ENCODE results near the gene HGD.
"Not testable (repeated sequence)": the region's sequence is repeated elsewhere in the genome, so short reads cannot be mapped to it uniquely, and the experiment has no call there.

GRCh38 chr3:120616745-120617144 is 65.3 kb downstream of the HGD start:
- not testable (repeated sequence) for TF ChIP-seq POLR2A (IDR thresholded peaks at IDR 0.05)
- TF ChIP-seq, protein P1, sequence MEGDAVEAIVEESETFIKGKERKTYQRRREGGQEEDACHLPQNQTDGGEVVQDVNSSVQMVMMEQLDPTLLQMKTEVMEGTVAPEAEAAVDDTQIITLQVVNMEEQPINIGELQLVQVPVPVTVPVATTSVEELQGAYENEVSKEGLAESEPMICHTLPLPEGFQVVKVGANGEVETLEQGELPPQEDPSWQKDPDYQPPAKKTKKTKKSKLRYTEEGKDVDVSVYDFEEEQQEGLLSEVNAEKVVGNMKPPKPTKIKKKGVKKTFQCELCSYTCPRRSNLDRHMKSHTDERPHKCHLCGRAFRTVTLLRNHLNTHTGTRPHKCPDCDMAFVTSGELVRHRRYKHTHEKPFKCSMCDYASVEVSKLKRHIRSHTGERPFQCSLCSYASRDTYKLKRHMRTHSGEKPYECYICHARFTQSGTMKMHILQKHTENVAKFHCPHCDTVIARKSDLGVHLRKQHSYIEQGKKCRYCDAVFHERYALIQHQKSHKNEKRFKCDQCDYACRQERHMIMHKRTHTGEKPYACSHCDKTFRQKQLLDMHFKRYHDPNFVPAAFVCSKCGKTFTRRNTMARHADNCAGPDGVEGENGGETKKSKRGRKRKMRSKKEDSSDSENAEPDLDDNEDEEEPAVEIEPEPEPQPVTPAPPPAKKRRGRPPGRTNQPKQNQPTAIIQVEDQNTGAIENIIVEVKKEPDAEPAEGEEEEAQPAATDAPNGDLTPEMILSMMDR (IDR thresholded peaks at IDR 0.05): not testable (repeated sequence)
